GM18868 (cell line): Measurements from ENCODE around the gene TRIM26.
"Not testable (repeated sequence)": the region's sequence is repeated elsewhere in the genome, so short reads cannot be mapped to it uniquely, and the experiment has no call there.

Experiments used
- ATAC-seq: cut with Tn5 transposase; IDR thresholded peaks from one replicate; pipeline ENCODE4 v1.9.1; 2021; ENCODE audit warnings: mild to moderate bottlenecking, moderate library complexity; ENCODE audit not compliant: unreplicated experiment

TRIM26 gene

GRCh38 chr6:30154709-30155519, 58.3 kb downstream of the TRIM26 start:
- no peak for ATAC-seq

DNA sequence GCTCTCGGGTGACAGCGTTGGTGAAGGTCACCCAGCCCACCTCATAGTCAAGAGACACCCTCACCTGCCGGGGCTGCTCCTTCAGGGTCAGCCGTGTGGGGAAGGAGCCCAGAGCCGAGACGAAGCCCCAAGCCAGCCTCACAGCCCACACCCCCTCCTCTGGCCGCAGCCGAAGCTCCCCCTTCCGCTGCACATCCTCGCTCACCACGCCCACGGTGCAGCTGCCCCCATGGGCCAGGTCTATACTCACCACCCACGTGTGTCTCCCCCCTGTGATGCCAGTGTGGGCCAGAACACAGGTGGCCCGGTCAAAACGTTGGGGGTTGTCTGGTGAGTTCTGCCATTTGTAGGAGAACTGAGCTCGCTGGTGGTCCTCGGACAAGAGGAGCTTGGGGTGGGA, 59.1 kb downstream of the TRIM26 start:
- no peak for ATAC-seq

DNA sequence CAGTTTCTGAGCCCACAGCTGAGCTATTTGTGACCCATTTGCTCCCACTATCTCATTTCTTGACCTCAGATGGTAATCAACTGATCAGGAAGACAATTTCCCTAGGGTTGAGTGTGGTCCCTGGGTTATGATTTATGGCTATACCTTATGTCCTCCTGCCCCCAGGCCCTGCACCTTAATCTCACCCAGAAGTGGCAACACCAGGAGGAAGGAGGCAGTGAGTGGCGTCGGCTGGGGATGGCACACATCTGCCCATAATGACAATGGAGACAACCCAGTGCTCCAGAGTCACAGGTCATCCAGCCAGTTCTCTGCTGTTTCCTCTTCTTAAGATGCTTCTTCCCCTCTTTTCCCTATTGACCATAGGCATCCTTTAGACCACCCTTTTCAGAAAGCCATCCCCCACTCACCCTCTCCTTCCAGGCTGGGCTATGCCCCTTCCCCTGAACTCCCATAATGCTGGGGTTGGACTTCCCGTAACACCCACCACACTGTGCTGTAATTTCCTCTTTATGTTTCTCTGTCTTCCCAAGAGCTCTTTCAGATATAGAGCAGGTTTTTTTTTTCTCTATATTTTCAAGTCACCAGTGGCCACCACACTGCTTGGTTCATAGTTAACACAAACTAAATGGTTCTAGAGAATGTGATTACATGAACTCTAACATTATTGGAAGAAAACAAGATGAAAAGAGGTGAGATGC, 60.1 kb downstream of the TRIM26 start:
- ATAC-seq: no peak

DNA sequence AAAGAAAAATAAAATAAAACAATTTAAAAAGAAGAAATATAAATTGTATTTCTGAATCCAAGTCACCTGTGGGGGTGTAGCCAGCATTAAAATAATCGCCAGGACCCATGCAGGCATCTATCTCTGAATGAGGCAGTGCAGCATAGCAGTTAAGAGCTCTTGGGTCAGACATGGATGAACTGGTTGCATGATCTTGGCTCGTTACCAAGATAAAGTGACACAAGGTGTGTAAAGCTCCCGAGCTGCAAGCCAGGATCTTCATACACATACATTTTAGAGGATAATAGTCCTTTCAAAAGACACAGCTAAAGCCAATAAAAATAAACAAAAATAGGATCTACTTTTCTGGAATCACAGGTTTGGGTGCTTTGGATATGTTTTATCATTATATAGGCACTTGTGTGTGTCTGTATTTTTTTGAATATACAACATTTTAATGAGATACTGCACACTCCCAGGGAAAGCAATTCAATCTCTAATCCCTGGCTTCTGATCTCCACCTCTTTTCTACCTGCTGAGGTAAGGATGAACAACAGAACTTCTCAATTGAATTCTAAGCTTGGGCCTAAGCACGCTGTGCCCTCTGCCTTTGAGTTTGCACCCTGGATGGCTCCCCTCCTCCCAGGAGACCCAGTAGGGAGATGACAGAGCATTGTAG, 61.1 kb downstream of the TRIM26 start:
- no peak for ATAC-seq

DNA sequence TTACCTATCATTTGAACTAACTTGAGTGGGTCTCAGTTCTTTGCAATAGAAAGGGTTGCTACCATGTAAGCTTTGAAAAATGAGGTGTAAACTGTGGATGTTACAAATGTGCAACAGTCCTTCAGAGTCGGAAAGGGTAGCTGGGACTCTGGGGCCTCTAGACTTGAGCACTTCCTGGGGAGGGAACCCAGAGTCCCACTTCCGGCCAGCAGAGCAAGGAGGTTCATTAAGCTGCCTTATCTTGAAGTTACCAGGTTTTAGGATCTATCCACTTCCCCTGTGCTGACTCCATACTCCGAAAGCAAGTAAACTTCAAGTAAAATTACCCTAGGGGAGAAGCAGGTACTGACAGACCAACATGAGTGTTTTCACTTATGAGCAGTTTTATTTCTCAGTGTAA, 61.6 kb downstream of the TRIM26 start:
- no peak for ATAC-seq

DNA sequence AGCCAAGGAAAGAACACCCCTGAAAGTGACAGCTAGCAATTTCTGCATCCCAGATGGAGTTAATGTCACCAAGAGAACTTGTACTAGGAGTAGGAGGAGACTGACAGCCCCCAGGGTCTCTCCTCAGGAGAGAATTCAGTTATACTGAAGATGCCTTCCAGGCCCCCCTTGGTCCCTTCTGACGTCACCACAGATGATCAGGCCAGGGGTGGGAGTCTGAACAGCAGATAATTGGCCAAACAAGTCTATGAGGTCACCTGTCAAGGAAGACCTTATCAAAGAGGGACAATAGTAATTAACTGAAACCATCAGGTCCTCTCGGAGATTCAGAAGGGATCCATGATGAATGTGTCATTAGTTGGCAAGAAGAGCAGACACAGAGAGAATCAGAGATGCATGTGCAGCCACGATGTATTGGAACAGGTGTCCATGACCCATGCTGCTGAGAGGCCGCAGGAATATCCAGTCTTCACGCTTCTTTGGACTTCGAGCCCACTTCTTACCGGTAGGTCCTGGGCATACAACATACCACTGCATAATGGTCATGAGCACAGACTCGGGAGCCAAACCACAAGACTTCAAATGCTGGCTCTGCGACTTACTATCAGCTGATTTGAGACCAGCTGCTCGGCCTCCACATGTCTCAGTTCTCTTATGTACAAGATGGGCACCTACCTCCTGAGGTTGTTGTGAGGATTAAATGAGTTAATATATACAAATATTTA, 62.4 kb downstream of the TRIM26 start:
- no peak for ATAC-seq

DNA sequence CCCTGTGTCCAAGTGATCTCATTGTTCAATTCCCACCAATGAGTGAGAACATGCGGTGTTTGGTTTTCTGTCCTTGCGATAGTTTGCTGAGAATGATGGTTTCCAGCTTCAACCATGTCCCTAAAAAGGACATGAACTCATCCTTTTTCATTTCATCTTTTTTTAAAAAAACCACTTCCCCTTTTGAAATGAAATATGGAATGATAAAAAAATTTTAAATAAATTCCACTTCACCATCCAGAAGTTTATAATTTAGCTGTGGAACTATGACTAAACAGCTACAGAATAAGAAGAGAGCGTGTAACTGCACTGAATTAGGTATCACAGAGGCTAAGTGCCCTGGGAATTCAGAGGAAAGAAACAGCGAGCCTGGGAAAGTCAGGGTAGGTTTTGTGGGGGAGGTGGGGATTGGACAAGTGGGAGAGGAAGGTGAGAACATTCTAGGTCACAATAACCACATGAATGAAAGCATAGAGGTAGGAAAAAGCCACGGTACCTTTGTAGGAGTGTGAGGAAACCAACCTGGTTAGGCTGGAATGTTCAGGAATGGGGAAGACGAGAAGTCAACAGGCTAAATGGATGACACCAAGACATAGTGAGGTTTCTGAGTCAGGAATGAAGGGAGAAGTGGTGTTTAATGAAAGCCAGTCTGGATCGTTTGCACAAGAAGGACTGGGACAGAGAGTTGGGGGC, 63.2 kb downstream of the TRIM26 start:
- no peak for ATAC-seq

DNA sequence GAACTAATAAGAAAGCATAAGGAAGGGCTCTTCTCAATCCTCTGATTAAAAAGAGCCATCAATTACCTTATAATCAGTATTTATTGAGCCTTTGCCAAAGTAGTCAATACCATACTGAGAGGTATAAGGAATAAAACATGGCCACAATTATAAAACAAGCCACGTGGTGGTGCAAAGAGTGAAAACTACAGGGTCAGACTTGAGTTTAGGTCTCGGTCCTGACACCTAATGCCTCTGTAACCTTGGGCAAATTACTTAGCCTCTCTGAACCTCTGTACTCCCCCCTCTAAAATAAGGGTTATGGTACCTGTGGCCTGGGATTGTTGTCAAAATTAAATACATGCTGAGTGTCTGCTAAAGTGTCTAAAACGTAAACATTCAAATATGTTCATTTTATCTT, 64.0 kb downstream of the TRIM26 start:
- ATAC-seq: no peak

- no peak for ATAC-seq
Observed at GRCh38 chr6:30147096-30147495, 66.1 kb downstream of the TRIM26 start.

- no peak for ATAC-seq
Observed at GRCh38 chr6:30145818-30146217, 67.4 kb downstream of the TRIM26 start.

- ATAC-seq: no peak
Observed at GRCh38 chr6:30144811-30145210, 68.4 kb downstream of the TRIM26 start.

GRCh38 chr6:30143780-30144179, 69.4 kb downstream of the TRIM26 start:
- ATAC-seq: no peak

- no peak for ATAC-seq
Observed at GRCh38 chr6:30142665-30143064, 70.5 kb downstream of the TRIM26 start.

DNA sequence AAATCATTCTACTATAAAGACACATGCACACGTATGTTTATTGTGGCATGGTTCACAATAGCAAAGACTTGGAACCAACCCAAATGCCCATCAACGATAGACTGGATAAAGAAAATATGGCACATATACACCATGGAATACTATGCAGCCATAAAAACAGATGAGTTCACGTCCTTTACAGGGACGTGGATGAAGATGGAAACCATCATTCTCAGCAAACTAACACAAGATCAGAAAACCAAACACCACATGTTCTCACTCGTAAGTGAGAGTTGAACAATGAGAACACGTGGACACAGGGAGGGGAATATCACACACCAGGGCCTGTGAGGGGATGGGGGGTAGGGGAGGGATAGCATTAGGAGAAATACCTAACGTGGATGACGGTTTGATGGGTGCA, 73.0 kb downstream of the TRIM26 start:
- not testable (repeated sequence) for ATAC-seq

DNA sequence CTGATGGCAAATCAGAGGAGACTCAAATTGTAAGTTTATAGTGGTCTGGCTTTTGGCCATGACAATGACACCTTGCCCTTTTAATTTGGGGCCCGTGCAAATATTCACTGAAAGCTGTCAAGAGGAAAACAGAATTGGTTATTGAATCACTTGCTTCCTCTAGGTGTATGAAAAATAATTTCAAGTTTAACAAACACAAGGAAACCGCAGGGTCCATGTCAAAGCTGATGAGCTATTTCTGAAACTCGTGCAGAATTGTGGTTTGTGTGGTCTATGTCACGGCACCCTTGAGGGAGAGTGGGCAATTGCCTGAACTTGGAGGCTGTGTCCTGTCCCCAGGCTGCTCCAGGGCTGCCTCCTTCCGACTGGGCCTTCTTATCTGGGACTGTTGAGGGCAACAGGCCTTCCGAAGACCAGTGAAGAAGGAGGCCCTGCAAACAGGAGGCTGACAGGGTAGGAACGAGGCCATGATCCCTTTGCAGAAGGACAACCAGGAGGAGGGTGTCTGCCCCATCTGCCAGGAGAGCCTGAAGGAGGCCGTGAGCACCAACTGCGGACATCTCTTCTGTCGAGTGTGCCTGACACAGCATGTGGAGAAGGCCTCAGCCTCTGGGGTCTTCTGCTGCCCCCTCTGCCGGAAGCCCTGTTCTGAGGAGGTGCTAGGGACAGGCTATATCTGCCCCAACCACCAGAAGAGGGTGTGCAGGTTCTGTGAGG, 76.5 kb downstream of the TRIM26 start:
- ATAC-seq: no peak

DNA sequence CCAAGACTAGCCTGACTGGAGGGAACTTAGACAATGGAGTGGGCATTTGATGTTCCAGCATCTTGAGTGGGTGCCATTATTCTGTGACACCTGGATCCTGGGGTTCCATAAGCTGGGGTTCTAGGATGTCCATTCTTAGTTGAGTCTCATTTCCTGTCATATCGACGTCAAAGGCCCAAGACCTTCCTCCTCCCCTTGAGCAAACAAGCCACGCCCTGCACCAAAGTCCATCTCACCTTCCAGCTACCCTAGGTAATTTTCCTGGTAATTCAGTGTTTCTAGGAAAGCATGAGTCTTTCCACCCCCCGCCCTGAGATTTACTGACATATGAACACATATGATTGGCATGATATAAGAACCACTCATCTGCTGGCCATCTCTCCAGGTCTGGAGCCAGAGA, 77.4 kb downstream of the TRIM26 start, which contains the start of gene TRIM40:
TRIM40 (plus strand) TSS at position 384 of the 400 bp plus-strand sequence. CDS start 897 bp downstream, outside the sequence.
- ATAC-seq: no peak

DNA sequence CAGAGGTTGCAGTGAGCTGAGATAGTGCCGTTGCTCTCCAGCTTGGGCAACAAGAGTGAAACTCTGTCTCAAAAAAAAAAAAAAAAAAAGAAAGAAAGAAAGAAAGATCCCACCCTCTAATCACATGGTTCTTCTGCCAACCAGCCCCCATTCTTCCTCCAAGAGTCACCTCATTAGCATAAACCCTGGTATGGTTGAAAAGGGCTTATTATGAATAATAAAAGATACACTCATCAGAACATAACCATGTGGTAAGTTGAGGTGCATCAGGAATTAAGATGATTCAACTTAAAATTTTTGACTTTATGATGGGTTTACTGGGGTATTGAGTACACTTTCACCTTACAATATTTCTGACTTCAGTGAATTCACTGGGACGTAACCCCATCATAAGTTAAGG, 78.1 kb downstream of the TRIM26 start:
- no peak for ATAC-seq
